IMR-90 (cell line): ENCODE data around the gene REPS2. TPM values are rescaled to one million over a fixed set of nuclear protein-coding genes. Genes with fewer than 3 reads are reported as not detected.

Source experiments
- ATAC-seq: fragments of 200-7000 bp; cut with Tn5 transposase; 2 replicates; pipeline ENCODE4 v1.9.1; 2020; ENCODE audit warnings: low read depth, mild to moderate bottlenecking, moderate library complexity
- BruUV-seq: library from RNA; stranded (reverse); fragments of 400-500 nt; replicated peaks from 2 replicates; lab custom pipeline; 2021; lab: Mats Ljungman, UMichigan
- CTCF ChIA-PET: fragments of 300-600 bp; formaldehyde crosslinking; extraction: SDS; loops from one replicate; lab custom pipeline; 2021; ENCODE audit warnings: antibody characterized with exemption; lab: Yijun Ruan, JAX
- POLR2A ChIA-PET: fragments of 300-600 bp; sonication (Branson Sonifier 250); formaldehyde crosslinking; loops from one replicate; lab custom pipeline; 2022; ENCODE audit warnings: antibody characterized with exemption; ENCODE audit not compliant: unreplicated experiment; lab: Charles Lee
- DNase-seq: peaks from one replicate; pipeline ENCODE4 v3.0.0; 2013
- H2AFZ ChIP-seq: replicated peaks from 2 replicates; pipeline ENCODE3; 2013; ENCODE audit warnings: low read length, mild to moderate bottlenecking; ENCODE audit not compliant: poor library complexity
- H2AK5ac ChIP-seq: 2 replicates; pipeline ENCODE4 v1.6.1; 2013; ENCODE audit warnings: low read depth, low read length, inconsistent platforms
- H2AK9ac ChIP-seq: replicated peaks from 2 replicates; pipeline ENCODE3; 2013; ENCODE audit warnings: mild to moderate bottlenecking, low read depth, low read length, moderate library complexity; ENCODE audit not compliant: poor library complexity
- H2BK120ac ChIP-seq: 2 replicates; pipeline ENCODE4 v1.6.1; 2013; ENCODE audit warnings: low read depth, low read length, inconsistent platforms
- H2BK15ac ChIP-seq: 3 replicates; pipeline ENCODE4 v1.6.1; 2013; ENCODE audit warnings: low read depth, low read length, inconsistent platforms
- H2BK20ac ChIP-seq: 2 replicates; pipeline ENCODE4 v1.6.1; 2013; ENCODE audit warnings: low read depth, mild to moderate bottlenecking, inconsistent platforms, low read length, moderate library complexity
- H2BK5ac ChIP-seq: 2 replicates; pipeline ENCODE4 v1.6.1; 2013; ENCODE audit warnings: mild to moderate bottlenecking, low read depth, low read length, inconsistent platforms; ENCODE audit not compliant: poor library complexity, severe bottlenecking
- H3K14ac ChIP-seq: replicated peaks from 2 replicates; pipeline ENCODE4 v1.6.1; 2013; ENCODE audit warnings: low read depth, low read length, inconsistent platforms
- H3K18ac ChIP-seq: 2 replicates; pipeline ENCODE4 v1.6.1; 2013; ENCODE audit warnings: low read depth, low read length, control low read depth
- H3K23ac ChIP-seq: 2 replicates; pipeline ENCODE4 v1.6.1; 2013; ENCODE audit warnings: low read depth, low read length, inconsistent platforms
- H3K27ac ChIP-seq: 2 replicates; pipeline ENCODE4 v1.5.1; 2013; ENCODE audit warnings: mild to moderate bottlenecking, control low read depth, low read length; ENCODE audit not compliant: insufficient read depth
- H3K27me3 ChIP-seq: 2 replicates; pipeline ENCODE4 v1.6.1; 2013; ENCODE audit warnings: low read length; ENCODE audit not compliant: control insufficient read depth, insufficient read depth
- H3K36me3 ChIP-seq: 2 replicates; pipeline ENCODE4 v1.6.1; 2013; ENCODE audit warnings: low read length, mixed read lengths; ENCODE audit not compliant: control insufficient read depth, insufficient read depth
- H3K4ac ChIP-seq: 2 replicates; pipeline ENCODE4 v1.6.1; 2013; ENCODE audit warnings: low read depth, low read length, inconsistent platforms
- H3K4me1 ChIP-seq: 2 replicates; pipeline ENCODE4 v1.6.1; 2013; ENCODE audit warnings: low read length, mixed read lengths; ENCODE audit not compliant: control insufficient read depth, insufficient read depth
- H3K4me2 ChIP-seq: 2 replicates; pipeline ENCODE4 v1.6.1; 2013; ENCODE audit warnings: low read depth, mild to moderate bottlenecking, control low read depth, low read length, moderate library complexity
- H3K4me3 ChIP-seq: 2 replicates; pipeline ENCODE4 v1.5.1; 2013; ENCODE audit warnings: low read depth, mild to moderate bottlenecking, control low read depth, low read length, moderate library complexity; ENCODE audit not compliant: insufficient read depth
- H3K56ac ChIP-seq: 2 replicates; pipeline ENCODE4 v1.6.1; 2013; ENCODE audit warnings: low read length, inconsistent platforms; ENCODE audit not compliant: insufficient read depth; ENCODE audit errors: extremely low read depth
- H3K79me1 ChIP-seq, 2 experiments: 2 replicates each; pipeline ENCODE4 v1.6.1; 2013; ENCODE audit warnings: low read length in 2 of 2, inconsistent platforms in 1 of 2, low read depth in 1 of 2
- H3K9ac ChIP-seq: 2 replicates; pipeline ENCODE4 v1.6.1; 2013; ENCODE audit warnings: low read depth, low read length, control low read depth
- H3K9me1 ChIP-seq: 2 replicates; pipeline ENCODE4 v1.6.1; 2013; ENCODE audit warnings: low read length, inconsistent platforms; ENCODE audit not compliant: insufficient read depth
- H3K9me3 ChIP-seq: 2 replicates; pipeline ENCODE4 v1.6.1; 2013; ENCODE audit warnings: low read length; ENCODE audit not compliant: control insufficient read depth, insufficient read depth
- H4K20me1 ChIP-seq: 2 replicates; pipeline ENCODE4 v1.6.1; 2013; ENCODE audit warnings: low read length, inconsistent platforms; ENCODE audit not compliant: insufficient read depth
- H4K5ac ChIP-seq: 2 replicates; pipeline ENCODE4 v1.6.1; 2013; ENCODE audit warnings: mild to moderate bottlenecking, low read depth, low read length, control low read depth
- H4K8ac ChIP-seq, 2 experiments: 2 replicates each; pipeline ENCODE4 v1.6.1; 2013; ENCODE audit warnings: low read depth in 2 of 2, low read length in 2 of 2, control low read depth in 1 of 2, inconsistent platforms in 1 of 2
- H4K91ac ChIP-seq: 2 replicates; pipeline ENCODE4 v1.6.1; 2013; ENCODE audit warnings: low read depth, low read length, inconsistent platforms; ENCODE audit not compliant: insufficient read depth
- BHLHE40 ChIP-seq: fragments of 150-350 bp; IDR thresholded peaks from 2 replicates; pipeline ENCODE4 v1.6.1; 2016; ENCODE audit warnings: mild to moderate bottlenecking, low read depth, low read length
- CEBPB ChIP-seq: IDR thresholded peaks from 2 replicates; pipeline ENCODE4 v1.6.1; 2012; ENCODE audit warnings: low read depth, low read length, improper control_type of control experiment
- CHD1 ChIP-seq: IDR thresholded peaks from 2 replicates; pipeline ENCODE4 v1.6.1; 2012; ENCODE audit warnings: low read depth, low read length, improper control_type of control experiment
- CTCF ChIP-seq: conservative IDR thresholded peaks from 2 replicates; pipeline ENCODE4 v1.5.1; 2012; ENCODE audit warnings: mild to moderate bottlenecking, low read depth, low read length, improper control_type of control experiment
- ELK1 ChIP-seq: fragments of 150-350 bp; IDR thresholded peaks from 2 replicates; pipeline ENCODE4 v1.6.1; 2016; ENCODE audit warnings: low read depth, mild to moderate bottlenecking, low read length, moderate library complexity, borderline replicate concordance
- FOS ChIP-seq: fragments of 150-350 bp; IDR thresholded peaks from 2 replicates; pipeline ENCODE4 v1.6.1; 2016; ENCODE audit warnings: low read depth, low read length
- MAFK ChIP-seq: IDR thresholded peaks from 2 replicates; pipeline ENCODE4 v1.6.1; 2012; ENCODE audit warnings: low read depth, low read length, improper control_type of control experiment
- MAZ ChIP-seq: IDR thresholded peaks from 2 replicates; pipeline ENCODE4 v1.6.1; 2012; ENCODE audit warnings: low read depth, mild to moderate bottlenecking, low read length, improper control_type of control experiment, moderate library complexity, borderline replicate concordance
- MXI1 ChIP-seq: IDR thresholded peaks from 2 replicates; pipeline ENCODE4 v1.6.1; 2012; ENCODE audit warnings: low read depth, mild to moderate bottlenecking, low read length, moderate library complexity, borderline replicate concordance
- NFE2L2 ChIP-seq: fragments of 150-350 bp; IDR thresholded peaks from 2 replicates; pipeline ENCODE4 v1.6.1; 2016; ENCODE audit warnings: low read depth, mild to moderate bottlenecking, low read length
- POLR2A ChIP-seq: IDR thresholded peaks from 2 replicates; pipeline ENCODE4 v1.6.1; 2012; ENCODE audit warnings: mild to moderate bottlenecking, low read depth, low read length
- RAD21 ChIP-seq: IDR thresholded peaks from 2 replicates; pipeline ENCODE4 v1.6.1; 2012; ENCODE audit warnings: low read length, improper control_type of control experiment
- RCOR1 ChIP-seq: IDR thresholded peaks from 2 replicates; pipeline ENCODE4 v1.6.1; 2012; ENCODE audit warnings: mild to moderate bottlenecking, low read length, improper control_type of control experiment; ENCODE audit not compliant: insufficient replicate concordance
- RFX5 ChIP-seq: IDR thresholded peaks from 2 replicates; pipeline ENCODE4 v1.8.0; 2012; ENCODE audit warnings: low read depth, mild to moderate bottlenecking, low read length, moderate library complexity
- SMC3 ChIP-seq: fragments of 150-350 bp; IDR thresholded peaks from 2 replicates; pipeline ENCODE4 v1.6.1; 2016; ENCODE audit warnings: low read depth, mild to moderate bottlenecking, antibody characterized with exemption, low read length, moderate library complexity
- USF2 ChIP-seq: fragments of 150-350 bp; IDR thresholded peaks from 2 replicates; pipeline ENCODE4 v1.6.1; 2017; ENCODE audit warnings: mild to moderate bottlenecking, antibody characterized with exemption, low read length, low read depth
- WGBS, 2 experiments: methylation state at CpG; one replicate each; pipeline versions ENCODE4 v1.1.5 to v1.1.7; 2013; ENCODE audit warnings: missing lambda C conversion rate in 2 of 2; ENCODE audit not compliant: insufficient read length in 1 of 2; ENCODE audit errors: extremely low coverage in 2 of 2; 5-methylcytosine and 5-hydroxymethylcytosine counted together
- dilution Hi-C: fragments of 300-500 bp; cut with HindIII; formaldehyde crosslinking; loops from one replicate; pipeline ENCODE4 v1.14.3; 2018; ENCODE audit warnings: low sequenced_read_pairs; ENCODE audit not compliant: unreplicated experiment
- in situ Hi-C: fragments of 300-500 bp; cut with MboI; formaldehyde crosslinking; loops from 3 replicates; pipeline ENCODE4 v1.14.3; 2019; ENCODE audit warnings: low sequenced_read_pairs, inconsistent platforms, mixed read lengths
- intact Hi-C: fragments of 100-400 bp; cut with micrococcal nuclease; formaldehyde crosslinking; loops from 2 replicates; pipeline ENCODE4 v1.10.0; 2022
- polyA plus RNA-seq, 3 experiments: library from polyadenylated mRNA; depleted of rRNA; stranded (reverse); fragments of >200 nt; gene quantifications; 2 replicates each; pipeline ENCODE4 v1.2.3, GENCODE V29; 2012; ENCODE audit warnings: low replicate concordance in 1 of 3
- total RNA-seq: library from RNA; depleted of rRNA; stranded (reverse); fragments of >200 nt; gene quantifications from 2 replicates; pipeline ENCODE4 v1.2.3, GENCODE V29; 2012

REPS2 gene
- total and polyA plus RNA-seq, 2 of the 4 experiments (the other 2 are of a cell fraction), result 0.02 to 0.18 TPM

GRCh38 chrX:17067534-17067933 is 121.1 kb downstream of the REPS2 start:
- no peak overlapping the region for H3K23ac ChIP-seq
- WGBS, 2 experiments, result no CpG with 5 or more reads among the region's 1 CpG

More at GRCh38 chrX:17067534-17067933, 121.1 kb downstream of the REPS2 start:
- Histone ChIP-seq H2BK15ac (no peak overlapping the region), H2AK5ac (no peak overlapping the region), H3K4me1 (no peaks in the 10 kb centered on the region), H3K4me3 (no peak overlapping the region), H3K9me3 (no peaks in the 10 kb centered on the region), H3K9me1 (no peaks in the 10 kb centered on the region), H3K79me1 (no peaks in the 10 kb centered on the region), H3K18ac (no peak overlapping the region), H4K5ac (no peak overlapping the region), H3K56ac (no peak overlapping the region), H2BK120ac (no peak overlapping the region), H3K27me3 (peaks cover 11% of the 10 kb centered on the region), H3K9ac (no peak overlapping the region), H4K20me1 (no peaks in the 10 kb centered on the region), H4K8ac (no peak overlapping the region), H2BK20ac (no peak overlapping the region), H4K91ac (no peak overlapping the region), H3K4me2 (no peak overlapping the region), H3K4ac (no peak overlapping the region), H2AFZ (no peak overlapping the region), H3K36me3 (no peaks in the 10 kb centered on the region), H2AK9ac (no peak overlapping the region), H2BK5ac (no peak overlapping the region), H3K14ac (no peak overlapping the region), H3K27ac (no peak overlapping the region)
- ATAC-seq (no peak), DNase-seq (no peak)
- in situ Hi-C loops (no loop called here), intact Hi-C loops (no loop called here), dilution Hi-C loops (no loop called here)
- POLR2A ChIA-PET, result no interaction called here
- TF ChIP-seq RFX5, result no peak
- TF ChIP-seq SMC3, result no peak
- no peak for TF ChIP-seq USF2
- no peak for TF ChIP-seq ELK1
- no peak for TF ChIP-seq CEBPB
- TF ChIP-seq MAFK, result no peak
- TF ChIP-seq CTCF, result no peak
- TF ChIP-seq MAZ, result no peak
- TF ChIP-seq BHLHE40, result no peak
- TF ChIP-seq RAD21, result no peak
- no peak for TF ChIP-seq NFE2L2
- no peak for TF ChIP-seq CHD1
- TF ChIP-seq FOS, result no peak
- no peak for TF ChIP-seq RCOR1
- TF ChIP-seq POLR2A, result no peak
- no peak for TF ChIP-seq MXI1
- CTCF ChIA-PET, result no interaction called here
- no TSS peak for BruUV-seq
